Stimulated activated CD4-positive, alpha-beta T cell treated with anti-CD3 and anti-CD28 coated beads, Interleukin-1b, Interleukin-23, amount 100 ng/mL, for 1 hour (primary cell): ENCODE results near the gene TTC33.

Experiments used
- DNase-seq, 2 donors: peaks; one replicate each; pipeline ENCODE4 v3.0.0-alpha.2; 2020; ENCODE audit warnings: low read depth in 2 of 2

TTC33 gene

GRCh38 chr5:40521108-40521785, 234.5 kb downstream of the TTC33 start:
- no peak for DNase-seq

- DNase-seq, result no peak
Measured at GRCh38 chr5:40518485-40518917, 237.3 kb downstream of the TTC33 start.

GRCh38 chr5:40515476-40515875, 240.3 kb downstream of the TTC33 start:
- DNase-seq, result no peak

GRCh38 chr5:40514976-40515375, 240.8 kb downstream of the TTC33 start:
- no peak for DNase-seq

GRCh38 chr5:40511801-40512200, 244.0 kb downstream of the TTC33 start:
- no peak for DNase-seq

- DNase-seq, result no peak
Measured at GRCh38 chr5:40507095-40507494, 248.7 kb downstream of the TTC33 start.

- no peak for DNase-seq
Measured at GRCh38 chr5:40505031-40505430, 250.7 kb downstream of the TTC33 start.

- no peak for DNase-seq
Measured at GRCh38 chr5:40503439-40503838, 252.3 kb downstream of the TTC33 start.

- no peak for DNase-seq
Measured at GRCh38 chr5:40502736-40503135, 253.0 kb downstream of the TTC33 start.

- no peak for DNase-seq
Measured at GRCh38 chr5:40501711-40502444, 253.9 kb downstream of the TTC33 start.

GRCh38 chr5:40499518-40500273, 256.1 kb downstream of the TTC33 start:
- DNase-seq, result no peak

GRCh38 chr5:40499007-40499406, 256.8 kb downstream of the TTC33 start:
- no peak for DNase-seq

GRCh38 chr5:40497573-40497972, 258.2 kb downstream of the TTC33 start:
- DNase-seq, result no peak

GRCh38 chr5:40495237-40495635, 260.5 kb downstream of the TTC33 start:
- DNase-seq, result no peak

- DNase-seq, result no peak
Measured at GRCh38 chr5:40494631-40495236, 261.0 kb downstream of the TTC33 start.

- no peak for DNase-seq
Measured at GRCh38 chr5:40492056-40492455, 263.7 kb downstream of the TTC33 start.

- no peak for DNase-seq
Measured at GRCh38 chr5:40491644-40492043, 264.1 kb downstream of the TTC33 start.

- no peak for DNase-seq
Measured at GRCh38 chr5:40490464-40491111, 265.2 kb downstream of the TTC33 start.

- no peak for DNase-seq
Measured at GRCh38 chr5:40489421-40489820, 266.3 kb downstream of the TTC33 start.

GRCh38 chr5:40486437-40487275, 269.1 kb downstream of the TTC33 start:
- DNase-seq, result peak in 1 of 2 donors; percentile 13
